Activated CD4-positive, CD25-positive, alpha-beta regulatory T cell treated with anti-CD3 and anti-CD28 coated beads, Interleukin-2, amount 50 U/mL, for 72 hours (primary cell): ENCODE measurements around the gene EXOC3L2.

Experiments
- DNase-seq: peaks from one replicate; pipeline ENCODE4 v3.0.0; 2021

The EXOC3L2 gene

DNA sequence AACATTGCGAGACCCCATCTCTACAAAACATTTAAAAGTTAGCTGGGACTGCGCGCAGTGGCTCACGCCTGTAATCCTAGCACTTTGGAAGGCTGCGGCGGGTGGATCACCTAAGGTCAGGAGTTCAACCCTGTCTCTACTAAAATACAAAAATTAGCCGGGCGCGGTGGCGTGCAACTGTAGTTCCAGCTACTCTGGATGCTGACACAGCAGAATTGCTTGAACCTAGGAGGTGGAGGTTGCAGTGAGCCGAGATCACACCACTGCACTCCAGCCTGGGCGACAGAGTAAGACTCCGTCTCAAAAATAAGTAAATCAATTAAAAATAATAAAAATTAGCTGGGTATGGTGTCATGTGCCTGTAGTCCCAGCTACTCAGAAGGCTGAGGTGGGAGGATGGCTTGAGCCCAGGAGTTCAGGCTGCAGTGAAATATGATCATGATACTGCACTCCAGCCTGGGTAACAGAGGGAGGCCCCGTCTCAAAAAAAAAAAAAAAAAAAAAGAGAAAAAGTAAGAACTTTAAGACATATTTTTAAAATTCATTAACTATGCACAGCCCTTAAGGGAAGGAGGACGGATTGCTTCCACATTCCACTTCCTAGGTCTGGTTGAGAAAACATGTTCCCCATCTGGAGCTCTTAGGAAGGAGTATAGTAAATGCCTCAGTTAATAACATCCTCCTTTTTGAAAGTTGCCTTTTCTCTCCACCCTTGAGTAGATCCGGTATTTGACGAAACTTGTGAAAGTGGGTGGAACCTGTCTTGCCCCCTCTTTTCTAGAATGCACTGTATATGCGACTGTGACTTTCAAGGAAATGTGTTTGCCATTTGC is 26.1 kb downstream of the EXOC3L2 start:
- DNase-seq: no peak

DNA sequence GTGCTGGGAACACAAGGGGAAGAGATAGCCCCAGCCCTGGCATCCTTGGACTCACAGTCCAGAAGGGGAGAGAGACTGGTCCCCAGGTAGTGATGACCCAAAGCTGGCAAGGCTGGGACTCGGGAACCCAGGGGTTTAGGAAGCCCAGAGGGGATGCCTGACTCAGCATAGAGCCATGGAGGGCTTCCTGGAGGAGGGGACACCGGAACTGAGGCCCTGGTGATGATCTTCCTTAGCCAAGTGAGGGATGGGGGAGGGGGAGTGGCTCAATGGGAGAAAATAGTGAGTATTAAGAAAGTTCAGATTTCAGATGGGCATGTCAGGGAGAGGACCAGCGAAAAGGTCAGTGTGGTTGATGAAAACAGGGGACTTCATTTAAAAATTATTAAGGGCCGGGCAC is 26.8 kb downstream of the EXOC3L2 start:
- DNase-seq: no peak

DNA sequence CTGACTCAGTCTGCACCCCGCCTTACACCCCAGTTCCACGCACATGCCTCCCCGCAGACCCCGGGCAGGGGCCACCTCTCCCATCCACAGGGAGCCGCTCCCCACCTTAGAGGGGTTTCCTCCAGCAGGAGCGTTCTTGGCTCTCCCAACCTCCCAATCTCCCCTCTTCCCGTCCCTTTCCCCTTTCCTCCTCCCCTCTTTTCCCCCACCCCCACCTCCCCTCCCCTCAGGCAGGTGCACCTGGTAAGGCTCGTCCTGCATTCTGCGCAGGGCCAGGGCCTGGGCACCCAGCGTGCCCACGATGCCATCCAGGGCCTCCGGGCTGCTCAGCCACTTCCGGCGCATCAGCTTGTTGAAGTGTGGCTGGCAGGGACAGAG is 27.3 kb downstream of the EXOC3L2 start:
- DNase-seq: no peak

DNA sequence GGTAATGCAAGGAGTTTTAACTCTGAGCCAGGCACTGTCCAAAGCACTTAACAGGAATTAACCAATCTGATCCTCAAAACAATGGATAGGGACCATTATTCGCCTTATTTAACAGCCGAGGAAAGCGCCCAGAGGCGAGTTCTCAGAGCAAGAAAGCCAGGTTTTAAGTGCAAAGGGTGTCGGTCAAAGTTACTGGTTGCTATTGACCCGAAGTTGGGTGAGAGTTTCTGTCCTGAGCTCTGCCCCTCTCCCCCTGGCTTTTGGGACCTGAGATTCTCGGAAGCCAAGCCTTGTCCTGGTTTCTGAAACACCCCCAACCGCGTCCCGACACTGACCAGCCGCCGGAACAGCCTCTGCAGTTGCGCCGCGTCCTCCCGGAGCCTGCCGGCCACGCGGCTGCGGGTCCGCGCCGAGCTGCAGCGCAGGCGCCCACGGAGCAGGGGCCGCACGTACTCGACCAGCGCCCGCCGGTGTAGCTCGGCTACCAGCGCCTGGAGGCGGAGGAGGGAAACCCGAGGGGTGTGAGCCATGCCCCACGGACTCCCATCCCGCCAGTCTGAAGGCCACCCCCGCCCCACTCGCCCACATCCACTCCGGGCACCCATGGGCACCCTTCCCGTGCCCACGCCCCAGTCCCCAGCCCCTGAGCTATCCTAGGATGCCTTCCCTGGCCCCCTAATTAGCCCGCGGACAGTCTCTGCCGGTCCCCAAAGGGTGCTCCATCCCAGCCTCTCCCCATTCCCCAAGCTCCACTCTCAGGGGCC is 27.8 kb downstream of the EXOC3L2 start:
- no peak for DNase-seq

DNA sequence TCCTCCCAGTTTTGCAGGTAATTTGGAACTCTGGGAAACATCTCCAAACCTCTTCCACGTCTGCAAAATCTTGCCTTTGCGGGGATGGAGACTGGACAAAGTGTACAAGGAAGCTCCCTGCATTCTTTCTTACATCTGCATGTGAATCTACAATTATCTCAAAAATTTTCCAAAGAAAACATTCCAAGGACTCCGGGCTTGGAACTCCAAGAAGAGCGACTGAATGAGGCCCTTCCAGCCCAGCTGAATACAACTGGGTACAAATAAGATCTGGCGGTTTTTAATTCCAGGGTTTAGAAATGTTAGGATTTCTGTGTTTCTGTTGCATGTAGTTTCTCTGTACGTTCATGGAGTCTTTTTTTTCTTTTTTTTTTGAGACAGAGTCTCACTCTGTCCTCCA is 28.5 kb downstream of the EXOC3L2 start:
- no peak for DNase-seq

DNA sequence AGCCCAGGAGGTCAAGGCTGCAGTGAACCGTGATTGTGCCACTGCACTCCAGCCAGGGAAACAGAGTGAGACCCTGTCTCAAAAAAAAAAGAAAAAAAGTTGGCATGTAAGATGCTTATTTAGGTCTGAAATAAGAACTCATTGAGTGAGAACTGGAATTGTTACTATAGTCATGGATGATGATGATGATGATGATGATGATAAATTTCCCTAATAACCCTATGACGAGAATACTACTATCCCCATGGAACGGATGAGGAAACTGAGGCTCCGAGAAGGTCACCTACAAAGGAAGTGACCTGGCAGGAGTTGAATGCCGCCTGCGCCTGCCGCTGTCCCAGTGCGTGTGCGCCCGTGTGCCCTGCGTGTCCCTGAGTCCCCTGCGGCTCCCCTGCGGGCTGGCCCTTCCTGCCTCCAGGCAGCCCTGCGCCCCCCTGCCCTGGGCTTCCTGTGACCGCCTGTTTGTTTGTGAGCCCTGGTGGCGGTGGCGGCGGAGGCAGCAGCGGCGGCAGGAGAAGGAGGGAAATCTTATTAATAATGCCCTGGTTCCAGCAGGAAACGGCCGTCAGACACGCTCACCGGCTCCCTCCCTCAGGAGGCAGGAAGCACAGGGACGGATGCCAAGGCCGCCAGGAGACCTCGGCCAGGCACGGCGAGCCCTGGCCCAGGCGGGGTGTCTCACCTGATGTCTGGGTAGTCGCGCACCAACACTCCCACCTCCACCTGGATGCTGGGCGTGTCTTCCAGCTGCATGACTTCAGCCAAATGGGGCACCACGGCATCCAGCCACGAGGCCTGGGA is 29.6 kb downstream of the EXOC3L2 start:
- DNase-seq: no peak

DNA sequence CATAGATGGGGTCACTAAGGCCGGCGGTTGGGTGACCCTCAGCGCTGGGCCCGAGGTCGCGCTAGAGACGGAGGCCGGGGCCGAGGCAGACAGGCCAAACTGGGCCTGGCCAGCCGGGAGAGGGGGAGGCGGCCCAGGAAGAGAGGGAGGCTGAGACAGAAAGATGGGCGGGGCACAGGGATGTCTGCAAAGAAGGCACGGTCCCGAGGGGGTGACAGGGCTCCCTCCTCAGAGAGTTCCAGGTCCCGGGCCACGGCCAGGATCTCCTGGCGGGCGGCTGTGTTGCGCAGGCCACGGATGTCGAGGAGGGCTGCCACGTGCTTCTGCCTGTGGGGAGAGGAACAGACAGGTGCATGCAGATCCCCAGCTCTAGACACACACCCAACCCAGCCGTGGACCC is 32.2 kb downstream of the EXOC3L2 start:
- no peak for DNase-seq

DNA sequence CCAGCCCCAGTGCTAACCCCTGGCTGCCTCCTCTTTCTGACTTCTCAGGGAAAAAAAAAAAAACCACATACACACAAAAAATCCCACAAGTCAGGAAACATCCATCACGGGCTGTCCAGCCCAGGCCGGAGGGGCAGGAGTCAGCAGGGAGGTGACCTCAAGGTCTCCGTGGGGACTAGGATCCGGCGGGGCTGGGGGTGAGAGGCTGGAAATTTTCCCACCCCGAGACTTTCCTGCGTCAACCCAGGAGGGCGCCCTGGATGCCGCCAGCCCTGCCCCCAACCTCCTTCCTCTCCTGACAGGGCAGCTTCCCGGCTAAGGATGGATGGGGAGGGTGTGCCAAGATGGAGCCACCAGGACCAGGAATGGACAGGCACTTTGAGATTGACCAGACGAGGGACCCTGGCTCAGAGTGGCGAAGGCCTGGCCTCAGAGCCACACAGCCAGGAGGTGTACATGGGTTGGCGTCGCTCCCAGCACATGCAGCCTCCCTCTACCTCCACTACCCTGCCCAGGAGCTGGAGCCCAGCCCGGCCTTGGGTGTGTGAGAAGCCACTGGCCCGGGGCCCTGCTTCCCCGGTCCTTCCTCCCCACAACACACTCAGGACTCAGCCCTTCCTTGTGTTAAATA is 33.3 kb downstream of the EXOC3L2 start:
- DNase-seq: no peak

DNA sequence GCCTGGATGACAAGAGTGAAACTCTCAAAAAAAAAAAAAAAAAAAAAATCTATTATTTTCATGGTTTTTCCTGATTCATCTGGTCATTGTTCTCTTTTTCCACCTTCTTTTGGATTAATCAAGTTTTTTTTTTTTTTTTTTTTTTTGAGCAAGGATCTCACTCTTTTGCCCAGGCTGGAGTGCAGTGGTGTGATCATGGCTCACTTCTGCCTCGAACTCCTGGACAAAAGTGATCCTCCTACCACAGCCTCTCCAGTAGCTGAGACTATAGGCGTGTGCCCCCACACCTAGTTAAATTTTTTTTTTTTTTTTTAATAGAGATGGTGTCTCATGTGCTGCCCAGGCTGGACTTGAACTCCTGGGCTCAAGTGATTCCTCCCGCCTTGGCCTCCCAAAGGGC is 38.9 kb downstream of the EXOC3L2 start:
- DNase-seq: no peak

DNA sequence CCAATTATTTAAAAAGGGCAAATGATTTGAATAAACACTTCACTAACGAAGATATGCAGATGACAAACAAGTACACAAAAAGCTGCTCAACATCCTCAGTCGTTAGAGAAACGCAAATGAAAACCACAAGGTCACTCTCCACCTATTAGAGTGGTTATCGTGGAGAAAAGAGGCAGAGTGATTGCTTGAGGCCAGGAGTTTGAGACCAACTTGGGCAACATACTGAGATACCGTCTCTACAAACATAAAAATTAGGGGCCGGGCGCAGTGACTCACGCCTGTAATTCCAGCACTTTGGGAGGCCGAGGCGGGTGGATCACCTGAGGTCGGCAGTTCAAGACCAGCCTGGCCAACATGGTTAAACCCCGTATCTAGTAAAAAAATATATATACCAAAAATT is 39.4 kb downstream of the EXOC3L2 start:
- no peak for DNase-seq

DNA sequence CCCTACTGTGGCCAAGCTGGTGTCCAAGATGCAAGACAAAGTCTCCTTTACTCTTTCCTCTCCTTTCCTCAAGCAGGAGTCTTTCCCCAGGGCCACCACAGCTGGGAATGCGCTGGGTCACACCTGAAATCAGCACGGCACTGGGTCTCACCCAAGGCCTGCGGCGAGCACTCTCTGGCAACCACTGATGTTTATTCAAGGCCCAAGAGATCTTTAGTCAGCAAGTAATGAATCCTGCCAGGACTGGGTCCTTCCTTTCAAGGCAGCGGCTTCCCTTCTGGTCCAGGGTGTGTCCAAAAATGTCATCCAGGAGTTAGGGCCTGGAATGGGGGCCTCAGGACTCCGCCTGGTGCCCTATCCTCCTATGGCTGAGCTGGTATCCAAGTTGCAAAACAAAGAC is 42.6 kb downstream of the EXOC3L2 start:
- DNase-seq: no peak

DNA sequence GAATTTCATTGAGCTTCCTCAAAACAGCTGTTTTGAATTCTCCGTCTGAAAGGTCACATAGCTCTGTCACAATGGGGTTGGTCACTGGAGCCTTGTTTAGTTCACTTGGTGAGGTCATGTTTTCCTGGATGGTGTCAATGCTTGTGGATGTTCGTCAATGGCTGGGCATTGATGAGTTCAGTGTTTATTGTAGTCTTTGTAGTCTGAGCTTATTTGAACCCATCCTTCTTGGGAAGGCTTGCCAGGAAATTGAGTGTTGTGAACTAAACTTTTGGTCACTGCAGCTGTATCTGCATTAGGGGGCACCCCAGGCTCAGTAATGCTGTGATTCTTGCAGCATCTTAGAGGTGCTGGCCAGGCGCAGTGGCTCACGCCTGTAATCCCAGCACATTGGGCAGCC is 44.6 kb downstream of the EXOC3L2 start:
- no peak for DNase-seq

DNA sequence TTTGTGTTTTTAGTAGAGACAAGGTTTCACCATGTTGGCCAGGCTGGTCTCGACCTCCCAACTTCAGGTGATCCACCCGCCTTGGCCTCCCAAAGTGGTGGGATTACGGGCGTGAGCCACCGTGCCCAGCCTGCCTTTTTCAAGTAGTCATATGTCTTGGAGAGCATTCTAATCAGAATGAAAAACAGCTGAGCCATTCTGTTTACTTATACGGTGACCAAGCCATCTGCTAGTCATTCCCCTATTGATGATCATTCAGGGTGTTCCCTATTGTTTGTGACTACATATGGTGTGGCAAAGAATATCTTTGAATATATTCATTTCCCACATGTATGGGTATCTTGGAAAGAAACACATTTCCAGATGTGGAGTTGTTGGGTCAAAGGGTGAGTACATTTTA is 49.4 kb downstream of the EXOC3L2 start:
- DNase-seq: no peak

DNA sequence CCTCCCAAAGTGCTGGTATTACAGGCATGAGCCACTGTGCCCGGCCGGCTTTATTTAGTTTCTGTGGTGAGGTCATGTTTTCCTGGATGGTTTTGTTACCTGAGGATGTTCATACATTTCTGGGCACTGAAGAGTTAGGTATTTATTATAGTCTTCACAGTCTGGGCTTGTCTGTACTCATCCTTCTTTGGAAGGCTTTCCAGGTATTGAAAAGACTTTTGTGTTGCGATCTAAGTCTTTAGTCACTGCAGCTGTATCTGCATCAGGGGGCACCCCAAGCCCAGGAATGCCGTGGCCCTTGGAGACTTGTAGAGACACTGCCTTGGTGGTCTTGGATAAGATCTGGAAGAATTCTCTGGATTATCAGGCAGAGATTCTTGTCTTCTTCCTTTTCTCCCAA is 53.8 kb downstream of the EXOC3L2 start:
- DNase-seq: no peak

DNA sequence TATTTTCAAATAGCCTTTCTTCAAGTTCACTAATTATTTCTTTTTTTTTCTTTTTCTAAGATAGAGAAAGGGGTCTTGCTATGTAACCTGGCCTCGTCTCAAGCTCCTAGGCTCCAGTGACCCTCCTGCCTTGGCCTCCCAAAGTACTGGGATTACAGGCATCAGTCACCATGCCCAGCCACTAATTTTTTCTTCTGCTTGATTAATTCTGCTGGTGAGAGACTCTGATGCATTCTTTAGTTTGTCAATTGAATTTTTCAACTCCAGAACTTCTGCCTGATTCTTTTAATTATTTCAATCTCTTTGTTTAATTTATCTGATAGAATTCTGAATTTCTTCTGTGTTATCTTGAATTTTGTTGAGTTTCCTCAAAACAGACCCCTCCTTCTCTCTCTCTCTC is 55.2 kb downstream of the EXOC3L2 start:
- no peak for DNase-seq

DNA sequence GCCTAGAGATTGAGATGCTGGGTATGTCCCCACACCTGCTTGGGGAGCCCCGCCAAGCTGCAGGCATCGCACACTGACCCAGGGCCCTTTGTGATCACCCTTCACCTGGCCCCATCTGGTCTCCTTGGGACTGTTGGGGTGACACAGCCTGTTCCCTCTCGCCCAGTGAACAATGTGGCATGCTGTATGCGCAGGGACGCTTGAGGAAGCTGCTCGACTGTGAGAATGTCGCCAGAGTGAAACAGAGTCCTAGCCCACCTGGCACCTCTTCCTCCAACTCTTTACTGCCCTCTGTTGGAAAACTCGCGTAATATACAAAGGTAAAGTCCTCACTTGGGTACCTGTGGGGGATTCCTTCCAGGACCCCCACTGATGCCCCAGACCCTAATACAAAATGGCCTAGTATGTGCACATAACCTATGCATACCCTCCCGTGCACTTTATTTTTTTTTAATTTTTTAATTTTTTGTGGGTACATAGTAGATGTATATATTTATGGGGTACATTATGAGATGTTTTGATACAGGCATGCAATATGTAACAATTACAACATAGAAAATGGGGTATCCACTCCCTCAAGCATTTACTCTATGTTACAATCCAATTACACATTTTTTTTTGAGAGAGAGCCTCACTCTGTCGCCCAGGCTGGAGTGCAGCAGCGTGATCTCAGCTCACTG is 57.6 kb downstream of the EXOC3L2 start:
- DNase-seq: no peak

DNA sequence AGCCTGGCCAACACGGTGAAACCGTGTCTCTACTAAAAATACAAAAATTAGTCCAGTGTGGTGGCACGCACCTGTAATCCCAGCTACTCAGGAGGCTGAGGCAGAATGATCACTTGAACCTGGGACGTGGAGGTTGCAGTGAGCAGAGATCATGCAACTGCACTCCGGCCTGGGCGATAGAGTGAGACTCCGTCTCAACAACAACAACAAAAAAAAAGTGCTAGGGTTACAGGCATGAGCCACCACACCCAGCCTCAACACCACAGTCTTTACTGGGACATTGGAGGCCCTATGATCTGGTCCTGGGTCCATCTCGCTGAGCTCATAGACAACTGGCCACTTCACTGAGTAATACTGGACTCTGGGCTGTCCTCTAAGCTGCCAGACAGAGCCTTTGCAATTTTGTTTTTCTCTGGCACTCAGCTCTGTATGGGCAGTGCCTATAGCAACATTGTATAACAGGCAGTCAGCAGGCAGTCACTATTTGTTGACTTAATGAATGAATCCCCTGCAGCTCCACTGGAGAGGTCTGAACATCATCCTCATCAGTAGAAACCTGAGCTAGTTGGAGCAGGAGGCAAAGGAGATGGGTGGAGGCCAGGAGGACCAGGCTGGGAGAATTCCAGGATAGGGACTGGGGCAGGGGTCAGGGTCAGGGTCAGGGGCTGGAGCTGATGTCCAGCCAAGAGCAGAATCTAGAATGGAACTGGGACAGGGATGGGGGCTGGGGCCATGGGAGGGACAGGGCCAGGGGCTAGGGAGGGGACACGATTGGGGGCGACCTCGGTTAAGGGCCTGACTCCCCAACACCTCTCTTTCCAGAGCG is 58.5 kb downstream of the EXOC3L2 start:
- no peak for DNase-seq

DNA sequence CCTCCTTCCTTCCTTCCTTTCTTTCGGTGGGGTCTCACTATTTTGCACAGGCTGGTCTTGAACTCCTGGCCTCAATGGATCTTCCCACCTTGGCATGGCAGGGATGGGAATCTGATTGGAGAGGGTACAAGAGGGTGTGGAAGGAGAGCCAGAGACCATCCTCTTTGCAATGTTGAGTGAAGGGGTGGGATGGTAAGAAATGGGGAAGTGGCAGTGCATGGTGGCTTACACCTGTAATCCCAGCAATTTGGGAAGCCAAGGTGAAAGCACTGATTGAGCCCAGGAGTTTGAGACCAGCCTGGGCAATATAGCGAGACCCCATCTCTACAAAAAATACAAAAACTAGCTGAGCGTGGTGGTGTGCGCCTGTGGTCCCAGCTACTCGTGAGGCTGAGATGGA is 61.1 kb downstream of the EXOC3L2 start:
- no peak for DNase-seq

DNA sequence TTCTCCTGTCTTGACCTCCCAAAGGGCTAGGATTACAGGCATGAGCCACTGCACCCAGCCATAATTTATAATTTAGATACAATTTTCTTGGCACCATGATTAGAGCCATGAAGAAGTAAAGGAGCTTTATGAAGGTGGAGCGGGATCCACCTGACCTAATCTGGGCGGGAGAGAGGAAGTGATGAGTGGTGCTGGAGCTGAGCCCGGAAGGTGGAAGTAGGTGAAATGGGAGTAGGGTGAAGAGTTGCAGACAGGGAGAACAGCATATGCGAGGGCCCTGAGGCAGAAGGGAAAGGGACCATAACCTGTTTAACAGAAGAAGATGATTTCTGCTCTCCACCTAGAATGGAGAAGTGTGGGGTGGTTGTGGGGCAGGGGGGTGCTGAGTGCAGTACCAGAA is 62.4 kb downstream of the EXOC3L2 start:
- DNase-seq: no peak

DNA sequence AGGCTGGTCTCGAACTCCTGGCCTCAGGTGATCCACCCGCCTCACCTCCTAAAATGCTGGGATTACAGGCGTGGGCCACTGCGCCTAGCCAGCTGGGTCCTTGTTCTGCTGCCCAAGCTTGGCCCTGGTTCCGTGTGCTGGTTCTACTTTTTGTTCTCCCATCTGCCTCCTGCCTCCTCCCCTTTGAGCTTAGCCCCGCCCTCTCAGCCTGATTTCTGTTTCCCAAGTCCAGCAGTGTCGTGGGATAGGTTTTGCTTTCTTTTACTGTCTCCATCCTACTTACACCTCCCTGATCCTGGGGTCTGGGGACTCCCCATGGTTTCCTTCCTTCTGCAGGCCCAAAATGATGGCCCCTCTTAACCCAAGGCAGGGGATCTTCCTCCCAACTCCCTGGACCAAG is 64.3 kb downstream of the EXOC3L2 start:
- no peak for DNase-seq

DNA sequence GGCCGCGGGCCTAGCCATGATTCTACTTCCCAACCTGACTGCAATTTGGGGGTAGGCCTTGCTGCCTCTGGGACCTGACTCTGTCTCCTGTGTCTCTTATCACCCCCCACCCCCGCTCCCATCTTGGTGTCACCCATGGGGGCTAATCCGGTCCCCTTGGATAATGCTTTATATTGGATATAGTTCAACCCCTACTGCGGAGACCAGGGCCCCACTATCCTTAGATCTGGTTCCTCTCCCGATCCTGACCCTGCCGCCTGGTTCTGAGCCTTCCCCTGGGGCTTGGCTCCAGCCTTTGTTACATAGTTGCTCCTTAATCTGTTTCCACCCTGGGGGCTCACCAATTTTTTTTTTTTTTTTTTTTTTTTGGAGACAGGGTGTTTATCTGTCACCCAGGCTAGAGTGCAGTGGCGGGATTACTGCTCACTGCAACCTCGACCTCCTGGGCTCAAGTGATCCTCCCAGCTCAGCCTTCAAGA is 65.3 kb downstream of the EXOC3L2 start:
- no peak for DNase-seq
